Stimulated activated CD8-positive, alpha-beta memory T cell treated with anti-CD3 and anti-CD28 coated beads, Interleukin-12 subunit alpha, Interleukin-12 subunit beta, amount 100 ng/mL, for 1 hour (primary cell): Measurements from ENCODE around the gene CBLN4.

Experiments
- DNase-seq: peaks from one replicate; pipeline ENCODE4 v3.0.0-alpha.2; 2020; ENCODE audit warnings: low read depth

CBLN4 gene

GRCh38 chr20:56005389-56005715 lies at the start of gene CBLN4:
Gene CBLN4 (minus strand): TSS chr20:56005519. CDS start chr20:56004171, 1,348 bp downstream.
- DNase-seq = no peak

- no peak for DNase-seq
These were observed 37.9 kb upstream of the CBLN4 start for GRCh38 chr20:56043227-56043626.

GRCh38 chr20:56032251-56032650 lies 26.9 kb upstream of the CBLN4 start:
- no peak for DNase-seq

GRCh38 chr20:56018716-56019115 lies 13.4 kb upstream of the CBLN4 start:
- no peak for DNase-seq

- no peak for DNase-seq
These were observed 12.9 kb upstream of the CBLN4 start for GRCh38 chr20:56018194-56018593.

- no peak for DNase-seq
These were observed 12.2 kb upstream of the CBLN4 start for GRCh38 chr20:56017560-56017959.

GRCh38 chr20:56014998-56015397 lies 9.7 kb upstream of the CBLN4 start:
- DNase-seq = no peak

- no peak for DNase-seq
These were observed 8.8 kb upstream of the CBLN4 start for GRCh38 chr20:56014151-56014550.

GRCh38 chr20:56004611-56005388 lies 519 bp downstream of the CBLN4 start:
- DNase-seq = no peak

- no peak for DNase-seq
These were observed 1.3 kb downstream of the CBLN4 start for GRCh38 chr20:56004007-56004406.

- DNase-seq = no peak
These were observed 2.2 kb downstream of the CBLN4 start for GRCh38 chr20:56002908-56003800.

- no peak for DNase-seq
These were observed 3.4 kb downstream of the CBLN4 start for GRCh38 chr20:56001890-56002289.

GRCh38 chr20:56001106-56001785 lies 4.1 kb downstream of the CBLN4 start:
- no peak for DNase-seq

GRCh38 chr20:55978550-55978949 lies 26.8 kb downstream of the CBLN4 start:
- DNase-seq = no peak

- no peak for DNase-seq
These were observed 27.4 kb downstream of the CBLN4 start for GRCh38 chr20:55977690-55978459.

GRCh38 chr20:55974491-55975202 lies 30.7 kb downstream of the CBLN4 start:
- DNase-seq = no peak

- no peak for DNase-seq
These were observed 40.5 kb downstream of the CBLN4 start for GRCh38 chr20:55964790-55965189.

GRCh38 chr20:55961376-55962330 lies 43.7 kb downstream of the CBLN4 start:
- DNase-seq = no peak

- no peak for DNase-seq
These were observed 52.1 kb downstream of the CBLN4 start for GRCh38 chr20:55953201-55953600.

GRCh38 chr20:55947701-55948100 lies 57.6 kb downstream of the CBLN4 start:
- DNase-seq = no peak
